Ishikawa (cell line): ENCODE measurements around the gene PANK3.

Source experiments
- CEBPB ChIP-seq: IDR thresholded peaks from 2 replicates; pipeline ENCODE4 v1.6.1; 2012
- FOXM1 ChIP-seq: IDR thresholded peaks from 2 replicates; pipeline ENCODE4 v1.6.1; 2012; ENCODE audit warnings: low read depth, borderline replicate concordance
- NFIC ChIP-seq: IDR thresholded peaks from 2 replicates; pipeline ENCODE4 v1.6.1; 2012
- RAD21 ChIP-seq: IDR thresholded peaks from 2 replicates; pipeline ENCODE4 v1.6.1; 2012; ENCODE audit warnings: low read depth
- TAF1 ChIP-seq: IDR thresholded peaks from 2 replicates; pipeline ENCODE4 v1.6.1; 2012; ENCODE audit warnings: low read depth, mild to moderate bottlenecking
- YY1 ChIP-seq: IDR thresholded peaks from 2 replicates; pipeline ENCODE4 v1.6.1; 2012; ENCODE audit warnings: low read depth
- TF ChIP-seq, protein P1 (sequence below): IDR thresholded peaks from 2 replicates; pipeline ENCODE4 v1.6.1; 2012; ENCODE audit warnings: low read depth, mild to moderate bottlenecking

DNA sequence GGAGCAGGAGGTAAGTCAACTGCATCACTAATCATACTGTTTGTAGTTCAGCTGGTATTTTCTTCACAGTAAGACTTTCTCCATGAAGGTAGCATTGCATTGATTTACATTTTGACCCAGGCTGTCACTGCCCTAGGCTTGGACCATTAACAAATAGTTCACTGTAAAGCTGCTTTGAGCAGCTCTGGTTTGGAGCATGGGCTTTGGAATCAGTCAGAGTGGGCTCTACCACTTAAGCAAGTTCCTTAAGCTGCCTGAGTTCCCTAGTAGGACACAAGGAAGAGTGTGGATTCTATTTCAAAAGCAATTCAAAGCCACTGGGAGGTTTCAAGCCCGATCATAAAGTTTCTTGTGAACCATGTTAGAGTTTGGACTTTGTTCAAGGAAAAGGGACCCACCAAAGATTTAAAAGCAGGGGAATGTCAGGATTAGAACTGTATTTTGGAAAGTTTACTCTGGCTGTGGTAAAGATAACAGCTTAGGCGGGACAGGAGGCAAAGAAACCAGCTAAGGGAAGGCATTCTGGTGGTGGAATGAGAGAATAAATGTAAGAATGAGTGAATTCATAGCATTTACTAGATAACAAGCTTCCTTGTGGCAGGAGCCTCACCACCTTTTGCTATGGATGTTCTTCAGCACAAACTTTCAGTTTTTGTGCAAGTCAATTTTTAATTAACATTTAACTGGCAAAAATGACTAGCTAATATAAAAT lies 12.3 kb upstream of the PANK3 start:
- TF ChIP-seq RAD21 (no peak), YY1 (no peak), CEBPB (no peak), TAF1 (no peak), NFIC (no peak), FOXM1 (no peak)
- TF ChIP-seq, protein P1, sequence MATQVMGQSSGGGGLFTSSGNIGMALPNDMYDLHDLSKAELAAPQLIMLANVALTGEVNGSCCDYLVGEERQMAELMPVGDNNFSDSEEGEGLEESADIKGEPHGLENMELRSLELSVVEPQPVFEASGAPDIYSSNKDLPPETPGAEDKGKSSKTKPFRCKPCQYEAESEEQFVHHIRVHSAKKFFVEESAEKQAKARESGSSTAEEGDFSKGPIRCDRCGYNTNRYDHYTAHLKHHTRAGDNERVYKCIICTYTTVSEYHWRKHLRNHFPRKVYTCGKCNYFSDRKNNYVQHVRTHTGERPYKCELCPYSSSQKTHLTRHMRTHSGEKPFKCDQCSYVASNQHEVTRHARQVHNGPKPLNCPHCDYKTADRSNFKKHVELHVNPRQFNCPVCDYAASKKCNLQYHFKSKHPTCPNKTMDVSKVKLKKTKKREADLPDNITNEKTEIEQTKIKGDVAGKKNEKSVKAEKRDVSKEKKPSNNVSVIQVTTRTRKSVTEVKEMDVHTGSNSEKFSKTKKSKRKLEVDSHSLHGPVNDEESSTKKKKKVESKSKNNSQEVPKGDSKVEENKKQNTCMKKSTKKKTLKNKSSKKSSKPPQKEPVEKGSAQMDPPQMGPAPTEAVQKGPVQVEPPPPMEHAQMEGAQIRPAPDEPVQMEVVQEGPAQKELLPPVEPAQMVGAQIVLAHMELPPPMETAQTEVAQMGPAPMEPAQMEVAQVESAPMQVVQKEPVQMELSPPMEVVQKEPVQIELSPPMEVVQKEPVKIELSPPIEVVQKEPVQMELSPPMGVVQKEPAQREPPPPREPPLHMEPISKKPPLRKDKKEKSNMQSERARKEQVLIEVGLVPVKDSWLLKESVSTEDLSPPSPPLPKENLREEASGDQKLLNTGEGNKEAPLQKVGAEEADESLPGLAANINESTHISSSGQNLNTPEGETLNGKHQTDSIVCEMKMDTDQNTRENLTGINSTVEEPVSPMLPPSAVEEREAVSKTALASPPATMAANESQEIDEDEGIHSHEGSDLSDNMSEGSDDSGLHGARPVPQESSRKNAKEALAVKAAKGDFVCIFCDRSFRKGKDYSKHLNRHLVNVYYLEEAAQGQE = no peak
